K562 (cell line): ENCODE results near the gene CRYBG3. TPM values are rescaled to one million over a fixed set of nuclear protein-coding genes. Genes with fewer than 3 reads are reported as not detected.

Experiments
- CEBPZ ChIP-seq: fragments of 150-350 bp; IDR thresholded peaks from 2 replicates; pipeline ENCODE4 v1.6.1; 2014; ENCODE audit warnings: low read depth, mild to moderate bottlenecking, low read length, borderline replicate concordance
- CHD1 ChIP-seq: fragments of 200-600 bp; sonication (generic); IDR thresholded peaks from one replicate; pipeline ENCODE4 v1.6.1; 2012; ENCODE audit warnings: mild to moderate bottlenecking, moderate library complexity, low read length, inconsistent platforms
- ESRRB ChIP-seq: fragments of 250-450 bp; sonication (Bioruptor Pico); IDR thresholded peaks from 2 replicates; pipeline ENCODE4 v1.5.0; 2020; ENCODE audit warnings: mild to moderate bottlenecking, moderate library complexity, borderline replicate concordance
- FOXO4 ChIP-seq: fragments of 450-650 bp; formaldehyde crosslinking; IDR thresholded peaks from 2 replicates; pipeline ENCODE4 v1.4.0; 2020; ENCODE audit warnings: mild to moderate bottlenecking, moderate library complexity
- MGA ChIP-seq: fragments of 450-650 bp; IDR thresholded peaks from 2 replicates; pipeline ENCODE4 v1.6.1; 2016; ENCODE audit warnings: mild to moderate bottlenecking, moderate library complexity
- STAG1 ChIP-seq: sonication (generic); formaldehyde crosslinking; IDR thresholded peaks from 2 replicates; pipeline ENCODE4 v1.5.0; 2020; ENCODE audit warnings: missing genetic modification reagents, borderline replicate concordance
- USF2 ChIP-seq: sonication (generic); formaldehyde crosslinking; IDR thresholded peaks from 2 replicates; pipeline ENCODE4 v1.5.0; 2020; ENCODE audit warnings: missing genetic modification reagents
- ZNF740 ChIP-seq, 3 experiments: fragments of 200-800 bp in 1 of 3; sonication (Bioruptor generic) in 1 of 3; sonication (generic) in 1 of 3; formaldehyde crosslinking in 1 of 3; IDR thresholded peaks; 2 replicates each; pipeline versions ENCODE4 v1.6.1 to v1.8.0; 2016 to 2022; ENCODE audit warnings: mild to moderate bottlenecking in 2 of 3, missing compliant biosample characterization in 2 of 3, missing genetic modification characterization in 2 of 3, missing genetic modification reagents in 1 of 3
- polyA plus RNA-seq, 8 experiments: library from polyadenylated mRNA; depleted of rRNA in 4 of 8; stranded (reverse) in 5 of 8; unstranded in 3 of 8; fragments of >200 nt; fragmentation: Nextera tagmentation in 2 of 8; fragmentation: Illumina TruSeq in 1 of 8; extraction: Ambion mirVana in 2 of 8; extraction: Trizol in 1 of 8; gene quantifications; 2 replicates each; pipeline versions ENCODE4 v1.2.1 to v1.2.3, GENCODE V29; 2011 to 2014; ENCODE audit warnings: inconsistent platforms in 1 of 8, missing spikeins in 1 of 8
- total RNA-seq, 7 experiments: library from RNA; depleted of rRNA in 6 of 7; stranded (reverse); fragments of >200 nt in 6 of 7; fragmentation: Illumina TruSeq in 2 of 7; extraction: Trizol in 2 of 7; gene quantifications; 2 replicates each; pipeline versions ENCODE4 v1.2.1 to v1.2.3, GENCODE V29; 2011 to 2021; ENCODE audit warnings: low replicate concordance in 1 of 7

The CRYBG3 gene
- total and polyA plus RNA-seq, 9 of the 15 experiments (the other 6 are each of a cell fraction or from before 2014, with no cell fraction given), result 0.08 to 0.72 (median 0.18) TPM

GRCh38 chr3:97932387-97932801, 110.6 kb downstream of the CRYBG3 start (continued):
- TF ChIP-seq MGA (no peak), STAG1 (CRISPR knock-in tag) (no peak), USF2 (CRISPR knock-in tag) (no peak), ESRRB (CRISPR knock-in tag) (no peak), CHD1 (no peak), FOXO4 (CRISPR knock-in tag) (no peak), CEBPZ (no peak), ZNF740 (CRISPR knock-in tag; IDR thresholded peaks at IDR 0.05) (no peak), ZNF740 (tag; IDR thresholded peaks at IDR 0.05) (no peak)
